Spleen (tissue), 11 donors: ENCODE data around the gene ACR. TPM values are rescaled to one million over a fixed set of nuclear protein-coding genes. Genes with fewer than 3 reads are reported as not detected.

ENCODE experiments used
- polyA plus RNA-seq, 3 donors: library from polyadenylated mRNA; stranded (reverse); fragments of 200-250 nt; gene quantifications; one replicate each; pipeline ENCODE4 v1.2.1, GENCODE V29; 2013
- small RNA-seq, 4 donors: library from RNA; depleted of rRNA; stranded (forward); fragments of <200 nt; gene quantifications; one replicate each; pipeline ENCODE3, GENCODE V24; 2016
- total RNA-seq, 7 donors: library from RNA; depleted of rRNA in 3 of 7; stranded (reverse); fragments of >200 nt in 3 of 7; fragmentation: NEBNext Ultra II Directional in 4 of 7; extraction: Animal tissue kit (Norgen Biotek cat#: 25700) in 4 of 7; gene quantifications; one replicate each; pipeline versions ENCODE4 v1.1.0 to v1.2.1, GENCODE V29; 2016 to 2021
- donor health status: healthy with polysubstance abuse.
- donor health status: DM: no; HTN: no; CAD: no; lungs with moderate emphysema.
- donor health status: DM: no; HTN: no; CAD: no.
- donor health status: Bipolar disorder and iron deficiency.
- donor health status: healthy.
- donor health status: DM: no; HTN: no; CAD: no.
- donor health status: DM: yes; HTN: yes; CAD: no.

Gene ACR
- total and polyA plus RNA-seq, 10 donors = 0.21 to 12.5 (median 1.7) TPM

Small RNA genes lying within 50 kb of the gene (small RNA-seq; reads per million reads assigned to genes)
- gene RNU6-409P = 0 reads per million in 4 donors

Other genes starting within 250 kb of the ACR start
- gene LMF2, start 230.5 kb upstream of the ACR start, total RNA-seq = 10 to 100 TPM; 62.5 to 81.1 (median 72.2) TPM
- 10 to 100 TPM; 36.6 to 71.2 (median 45.0) TPM for gene LMF2, start 230.5 kb upstream of the ACR start, polyA plus RNA-seq
- 10 to 100 TPM; 33.9 to 48.0 (median 38.1) TPM for gene NCAPH2, start 230.0 kb upstream of the ACR start, total RNA-seq
- gene NCAPH2, start 230.0 kb upstream of the ACR start, polyA plus RNA-seq = 10 to 100 TPM; 31.4 to 43.1 (median 35.0) TPM
- gene SCO2, start 212.6 kb upstream of the ACR start, total RNA-seq = 1 to 10 TPM in 6 of 7 donors, not detected in 1; 1.2 to 7.4 (median 5.0) TPM
- 10 to 100 TPM in 2 of 3 donors, 1 to 10 TPM in 1; 4.4 to 12.7 (median 12.0) TPM for gene SCO2, start 212.6 kb upstream of the ACR start, polyA plus RNA-seq
- gene TYMP, start 208.2 kb upstream of the ACR start, total RNA-seq = 100 to 1,000 TPM in 6 of 7 donors, 10 to 100 TPM in 1; 73.7 to 284 (median 152) TPM
- gene TYMP, start 208.2 kb upstream of the ACR start, polyA plus RNA-seq = 100 to 1,000 TPM in 1 of 3 donors, 10 to 100 TPM in 2; 88.3 to 166 (median 92.3) TPM
- gene KLHDC7B, start 192.3 kb upstream of the ACR start, total RNA-seq = 1 to 10 TPM; 2.6 to 5.0 (median 3.4) TPM
- 1 to 10 TPM; 2.6 to 3.8 (median 3.5) TPM for gene KLHDC7B, start 192.3 kb upstream of the ACR start, polyA plus RNA-seq
- gene SYCE3, start 175.3 kb upstream of the ACR start, total RNA-seq = 1 to 10 TPM in 1 of 7 donors, not detected in 6; 3.0 TPM
- gene SYCE3, start 175.3 kb upstream of the ACR start, polyA plus RNA-seq = under 1 TPM in 1 of 3 donors, not detected in 2; 0.50 TPM
- gene CPT1B, start 159.8 kb upstream of the ACR start, total RNA-seq = 10 to 100 TPM; 25.0 to 46.4 (median 31.5) TPM
- gene CPT1B, start 159.8 kb upstream of the ACR start, polyA plus RNA-seq = 10 to 100 TPM; 23.6 to 55.3 (median 37.0) TPM
- 100 to 1,000 TPM in 5 of 7 donors, 10 to 100 TPM in 2; 94.4 to 142 (median 111) TPM for gene CHKB, start 155.4 kb upstream of the ACR start, total RNA-seq
- 100 to 1,000 TPM; 161 to 502 (median 339) TPM for gene CHKB, start 155.4 kb upstream of the ACR start, polyA plus RNA-seq
- 1 to 10 TPM in 3 of 7 donors, under 1 TPM in 4; 0.64 to 2.7 (median 0.79) TPM for gene MAPK8IP2, start 137.4 kb upstream of the ACR start, total RNA-seq
- gene MAPK8IP2, start 137.4 kb upstream of the ACR start, polyA plus RNA-seq = under 1 TPM; 0.22 to 0.99 (median 0.29) TPM
- gene ARSA, start 110.1 kb upstream of the ACR start, total RNA-seq = 10 to 100 TPM; 51.0 to 80.2 (median 58.7) TPM
- gene ARSA, start 110.1 kb upstream of the ACR start, polyA plus RNA-seq = 100 to 1,000 TPM in 1 of 3 donors, 10 to 100 TPM in 2; 26.0 to 108 (median 86.7) TPM
- 100 to 1,000 TPM in 3 of 7 donors, 10 to 100 TPM in 4; 55.5 to 264 (median 89.1) TPM for gene SHANK3, start 65.4 kb upstream of the ACR start, total RNA-seq
- 100 to 1,000 TPM in 1 of 3 donors, 10 to 100 TPM in 1, 1 to 10 TPM in 1; 9.9 to 112 (median 31.8) TPM for gene SHANK3, start 65.4 kb upstream of the ACR start, polyA plus RNA-seq
- gene RABL2B, start 45.4 kb downstream of the ACR start, total RNA-seq = 10 to 100 TPM; 17.1 to 46.9 (median 20.7) TPM
- gene RABL2B, start 45.4 kb downstream of the ACR start, polyA plus RNA-seq = 10 to 100 TPM; 14.5 to 21.4 (median 14.9) TPM